K562 (cell line): Measurements from ENCODE around the gene ADAT1. TPM values are rescaled to one million over a fixed set of nuclear protein-coding genes. Genes with fewer than 3 reads are reported as not detected.
A peak's percentile ranks its signal among the peaks of the same experiment; 100 is the strongest.

Experiments
- BRCA1 ChIP-seq, 2 experiments: fragments of 450-650 bp in 1 of 2; sonication (generic) in 1 of 2; formaldehyde crosslinking in 1 of 2; IDR thresholded peaks; 2 replicates each; pipeline versions ENCODE4 v1.5.0 to v1.6.1; 2017 to 2020; ENCODE audit warnings: mild to moderate bottlenecking in 1 of 2, missing genetic modification reagents in 1 of 2
- CSDE1 ChIP-seq, 2 experiments: fragments of 450-650 bp; IDR thresholded peaks; 2 replicates each; pipeline ENCODE4 v1.6.1; 2016; ENCODE audit warnings: mild to moderate bottlenecking in 1 of 2
- EHMT2 ChIP-seq: fragments of 450-650 bp; IDR thresholded peaks from 2 replicates; pipeline ENCODE4 v1.6.1; 2018; ENCODE audit warnings: antibody characterized with exemption
- FOXJ2 ChIP-seq: fragments of 200-800 bp; sonication (Bioruptor generic); IDR thresholded peaks from 2 replicates; pipeline ENCODE4 v1.6.1; 2016; ENCODE audit warnings: missing genetic modification characterization, missing compliant biosample characterization
- GATAD2B ChIP-seq: fragments of 450-650 bp; IDR thresholded peaks from 2 replicates; pipeline ENCODE4 v1.6.1; 2017; ENCODE audit warnings: mild to moderate bottlenecking, borderline replicate concordance
- KDM2B ChIP-seq: fragments of 250-450 bp; sonication (Bioruptor Pico); IDR thresholded peaks from 2 replicates; pipeline ENCODE4 v1.8.0; 2021; ENCODE audit warnings: mild to moderate bottlenecking, moderate library complexity
- KDM5B ChIP-seq: fragments of 200-600 bp; sonication (generic); IDR thresholded peaks from 2 replicates; pipeline ENCODE4 v1.6.1; 2012; ENCODE audit warnings: low read depth, mild to moderate bottlenecking, moderate library complexity, low read length, control low read depth, inconsistent platforms; ENCODE audit not compliant: insufficient replicate concordance
- MYC ChIP-seq, 2 experiments: fragments of 250-450 bp in 1 of 2; sonication (Bioruptor Pico) in 1 of 2; IDR thresholded peaks; 2 replicates each; pipeline versions ENCODE4 v1.5.1 to v1.6.1; 2012 to 2021; ENCODE audit warnings: low read depth in 2 of 2, borderline replicate concordance in 1 of 2, improper control_type of control experiment in 1 of 2, low read length in 1 of 2, mild to moderate bottlenecking in 1 of 2, moderate library complexity in 1 of 2
- POLR2AphosphoS5 ChIP-seq: IDR thresholded peaks from 2 replicates; pipeline ENCODE4 v1.6.1; 2011; ENCODE audit warnings: mild to moderate bottlenecking, low read depth, low read length, moderate library complexity; ENCODE audit not compliant: control insufficient read depth, insufficient read depth
- PTTG1 ChIP-seq: fragments of 450-650 bp; IDR thresholded peaks from 2 replicates; pipeline ENCODE4 v1.6.1; 2016; ENCODE audit warnings: low read depth, mild to moderate bottlenecking, missing genetic modification characterization, missing compliant biosample characterization
- RAD51 ChIP-seq: fragments of 450-650 bp; IDR thresholded peaks from 2 replicates; pipeline ENCODE4 v1.7.1; 2016; ENCODE audit warnings: low read depth, mild to moderate bottlenecking, borderline replicate concordance
- RBM15 ChIP-seq: fragments of 200-400 bp; formaldehyde crosslinking; IDR thresholded peaks from 2 replicates; pipeline ENCODE4 v1.6.1; 2018; ENCODE audit warnings: mild to moderate bottlenecking, low read length, moderate library complexity; ENCODE audit not compliant: insufficient read depth
- RFX1 ChIP-seq: fragments of 450-650 bp; IDR thresholded peaks from 2 replicates; pipeline ENCODE4 v1.6.1; 2016; ENCODE audit warnings: mild to moderate bottlenecking, moderate library complexity
- SETDB1 ChIP-seq: IDR thresholded peaks from one replicate; pipeline ENCODE4 v1.6.1; 2012; ENCODE audit warnings: low read length, control low read depth, inconsistent platforms
- SMARCA5 ChIP-seq: fragments of 450-650 bp; IDR thresholded peaks from 2 replicates; pipeline ENCODE4 v1.6.1; 2016
- SPI1 ChIP-seq: IDR thresholded peaks from 2 replicates; pipeline ENCODE4 v1.6.1; 2011; ENCODE audit warnings: low read depth, low read length, control low read depth, borderline replicate concordance
- TCF7L2 ChIP-seq: fragments of 150-350 bp; IDR thresholded peaks from 2 replicates; pipeline ENCODE4 v1.6.1; 2016; ENCODE audit warnings: low read depth, mild to moderate bottlenecking, low read length, moderate library complexity
- U2AF1 ChIP-seq: fragments of 200-400 bp; formaldehyde crosslinking; optimal IDR thresholded peaks from 2 replicates; pipeline ENCODE3; 2017; ENCODE audit warnings: mild to moderate bottlenecking, low read depth, low read length, moderate library complexity
- ZNF133 ChIP-seq: fragments of 250-450 bp; sonication (Bioruptor Pico); IDR thresholded peaks from 2 replicates; pipeline ENCODE4 v1.4.0; 2020; ENCODE audit warnings: mild to moderate bottlenecking
- ZNF3 ChIP-seq: fragments of 250-450 bp; sonication (Bioruptor Pico); IDR thresholded peaks from 2 replicates; pipeline ENCODE4 v1.5.0; 2021; ENCODE audit warnings: mild to moderate bottlenecking, moderate library complexity
- ZNF695 ChIP-seq: fragments of 450-650 bp; formaldehyde crosslinking; IDR thresholded peaks from 2 replicates; pipeline ENCODE4 v1.4.0; 2020; ENCODE audit warnings: mild to moderate bottlenecking, moderate library complexity
- polyA plus RNA-seq, 8 experiments: library from polyadenylated mRNA; depleted of rRNA in 4 of 8; stranded (reverse) in 5 of 8; unstranded in 3 of 8; fragments of >200 nt; fragmentation: Nextera tagmentation in 2 of 8; fragmentation: Illumina TruSeq in 1 of 8; extraction: Ambion mirVana in 2 of 8; extraction: Trizol in 1 of 8; gene quantifications; 2 replicates each; pipeline versions ENCODE4 v1.2.1 to v1.2.3, GENCODE V29; 2011 to 2014; ENCODE audit warnings: inconsistent platforms in 1 of 8, missing spikeins in 1 of 8
- total RNA-seq, 7 experiments: library from RNA; depleted of rRNA in 6 of 7; stranded (reverse); fragments of >200 nt in 6 of 7; fragmentation: Illumina TruSeq in 2 of 7; extraction: Trizol in 2 of 7; gene quantifications; 2 replicates each; pipeline versions ENCODE4 v1.2.1 to v1.2.3, GENCODE V29; 2011 to 2021; ENCODE audit warnings: low replicate concordance in 1 of 7
- TF ChIP-seq, protein P1 (sequence below): sonication (generic); formaldehyde crosslinking; IDR thresholded peaks from 2 replicates; pipeline ENCODE4 v1.8.0; 2022; ENCODE audit warnings: missing genetic modification reagents, mild to moderate bottlenecking, borderline replicate concordance
- TF ChIP-seq, protein P2 (sequence below): sonication (generic); formaldehyde crosslinking; IDR thresholded peaks from 2 replicates; pipeline ENCODE4 v1.8.0; 2022; ENCODE audit warnings: mild to moderate bottlenecking, missing genetic modification reagents

The ADAT1 gene
- total and polyA plus RNA-seq, 9 of the 15 experiments (the other 6 are each of a cell fraction or from before 2014, with no cell fraction given) = 16.0 to 36.7 (median 28.2) TPM

DNA sequence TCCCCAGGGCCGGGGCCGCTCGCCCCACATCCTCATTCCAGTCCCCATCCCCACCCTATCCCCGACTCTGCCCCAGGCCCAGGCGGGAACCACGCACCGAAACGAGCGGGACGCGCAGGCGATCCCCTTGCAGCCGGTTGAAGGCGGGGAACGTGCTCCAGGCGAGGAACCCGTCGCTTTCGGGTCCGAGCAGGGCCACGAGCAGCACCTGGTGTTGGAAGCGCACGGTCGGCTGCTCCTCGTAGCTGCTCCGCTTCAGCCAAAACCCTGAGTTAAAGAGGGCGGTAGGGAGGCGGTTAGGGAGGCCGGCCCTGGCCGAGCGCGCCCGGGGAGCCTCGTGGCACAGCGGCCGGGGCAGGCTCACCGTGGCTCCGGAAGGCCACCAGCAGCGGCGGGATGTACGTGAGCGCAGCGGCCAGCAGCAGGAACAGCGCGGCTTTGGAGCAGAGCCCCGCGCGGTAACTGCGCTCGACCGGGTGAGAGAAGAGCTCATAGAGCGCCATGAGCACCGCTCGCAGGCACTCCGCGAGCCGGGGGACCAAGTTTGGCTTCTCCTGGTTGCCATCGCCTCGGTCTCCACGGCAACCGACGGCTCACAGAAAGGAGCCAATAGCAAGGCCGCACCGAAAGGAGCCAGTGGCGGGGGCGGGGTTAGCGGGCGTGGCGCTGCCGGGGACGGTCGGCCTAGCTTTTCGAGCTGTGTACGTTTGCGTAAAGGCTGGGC, 67.2 kb downstream of the ADAT1 start, which contains the start of gene TMEM231 (continued):
- TF ChIP-seq, protein P1, sequence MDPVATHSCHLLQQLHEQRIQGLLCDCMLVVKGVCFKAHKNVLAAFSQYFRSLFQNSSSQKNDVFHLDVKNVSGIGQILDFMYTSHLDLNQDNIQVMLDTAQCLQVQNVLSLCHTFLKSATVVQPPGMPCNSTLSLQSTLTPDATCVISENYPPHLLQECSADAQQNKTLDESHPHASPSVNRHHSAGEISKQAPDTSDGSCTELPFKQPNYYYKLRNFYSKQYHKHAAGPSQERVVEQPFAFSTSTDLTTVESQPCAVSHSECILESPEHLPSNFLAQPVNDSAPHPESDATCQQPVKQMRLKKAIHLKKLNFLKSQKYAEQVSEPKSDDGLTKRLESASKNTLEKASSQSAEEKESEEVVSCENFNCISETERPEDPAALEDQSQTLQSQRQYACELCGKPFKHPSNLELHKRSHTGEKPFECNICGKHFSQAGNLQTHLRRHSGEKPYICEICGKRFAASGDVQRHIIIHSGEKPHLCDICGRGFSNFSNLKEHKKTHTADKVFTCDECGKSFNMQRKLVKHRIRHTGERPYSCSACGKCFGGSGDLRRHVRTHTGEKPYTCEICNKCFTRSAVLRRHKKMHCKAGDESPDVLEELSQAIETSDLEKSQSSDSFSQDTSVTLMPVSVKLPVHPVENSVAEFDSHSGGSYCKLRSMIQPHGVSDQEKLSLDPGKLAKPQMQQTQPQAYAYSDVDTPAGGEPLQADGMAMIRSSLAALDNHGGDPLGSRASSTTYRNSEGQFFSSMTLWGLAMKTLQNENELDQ (CRISPR knock-in tag) = no peak
- TF ChIP-seq SPI1 = no peak
- TF ChIP-seq ZNF695 (CRISPR knock-in tag) = no peak
- TF ChIP-seq MYC (IDR thresholded peaks at IDR 0.05; ENCODE audit: low read depth, low read length) = no peak; the same call in none of the 2 replicates
- TF ChIP-seq MYC (CRISPR knock-in tag; IDR thresholded peaks at IDR 0.05; ENCODE audit: borderline replicate concordance, low read depth) = no peak
- TF ChIP-seq SMARCA5 = no peak
- TF ChIP-seq RFX1 = peak; percentile 97
- TF ChIP-seq, protein P2, sequence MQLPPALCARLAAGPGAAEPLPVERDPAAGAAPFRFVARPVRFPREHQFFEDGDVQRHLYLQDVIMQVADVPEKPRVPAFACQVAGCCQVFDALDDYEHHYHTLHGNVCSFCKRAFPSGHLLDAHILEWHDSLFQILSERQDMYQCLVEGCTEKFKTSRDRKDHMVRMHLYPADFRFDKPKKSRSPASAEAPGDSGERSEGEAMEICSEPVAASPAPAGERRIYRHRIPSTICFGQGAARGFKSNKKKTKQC (CRISPR knock-in tag) = 0 out of 2 replicates have a peak, but pooled peaks have one; percentile 68
- TF ChIP-seq RBM15 = no peak
- no peak for TF ChIP-seq PTTG1 (tag)
- TF ChIP-seq BRCA1 (IDR thresholded peaks at IDR 0.05) = no peak
- TF ChIP-seq BRCA1 (CRISPR knock-in tag; IDR thresholded peaks at IDR 0.05) = no peak
- no peak for TF ChIP-seq EHMT2
- no peak for TF ChIP-seq U2AF1
- TF ChIP-seq SETDB1 = no peak
- TF ChIP-seq ZNF133 (CRISPR knock-in tag) = no peak
- TF ChIP-seq RAD51 = no peak
- TF ChIP-seq TCF7L2 = no peak
- no peak; the same call in 1 of the 2 replicates for TF ChIP-seq KDM2B (CRISPR knock-in tag)
- peak in 1 of 2 experiments; percentile 89; a peak in 2 of 4 replicates for TF ChIP-seq CSDE1 (IDR thresholded peaks at IDR 0.05)
- no peak for TF ChIP-seq ZNF3 (CRISPR knock-in tag)
- 0 out of 2 replicates have a peak, but pooled peaks have one; percentile 38 for TF ChIP-seq FOXJ2 (tag)
- TF ChIP-seq GATAD2B = no peak
- TF ChIP-seq POLR2AphosphoS5 = peak; percentile 9; the same call in 1 of the 2 replicates
- TF ChIP-seq KDM5B = peak; percentile 47
